Activated T-helper 9 cell treated with anti-CD3 and anti-CD28 coated beads, Interleukin-2, amount 50 U/mL, for 16 hours (primary cell): ENCODE measurements around the gene PLK5.

Experiments
- DNase-seq: peaks from one replicate; pipeline ENCODE4 v3.0.0-alpha.2; 2020; ENCODE audit warnings: low read depth

PLK5 gene

GRCh38 chr19:1555487-1556389 is 31.9 kb downstream of the PLK5 start:
- no peak for DNase-seq

- no peak for DNase-seq
Measured at GRCh38 chr19:1556390-1557070, 32.7 kb downstream of the PLK5 start.

- DNase-seq, result no peak
Measured at GRCh38 chr19:1558552-1558951, 34.7 kb downstream of the PLK5 start.

- DNase-seq, result no peak
Measured at GRCh38 chr19:1560286-1560882, 36.5 kb downstream of the PLK5 start.

GRCh38 chr19:1561236-1561842 is 37.5 kb downstream of the PLK5 start:
- no peak for DNase-seq

- no peak for DNase-seq
Measured at GRCh38 chr19:1563251-1563650, 39.4 kb downstream of the PLK5 start.

GRCh38 chr19:1566392-1567115 is 42.7 kb downstream of the PLK5 start:
- DNase-seq, result no peak

GRCh38 chr19:1567116-1567847 is 43.4 kb downstream of the PLK5 start:
- no peak for DNase-seq

GRCh38 chr19:1567848-1568227 is 44.0 kb downstream of the PLK5 start:
- no peak for DNase-seq

- DNase-seq, result peak; percentile 80
Measured at GRCh38 chr19:1568320-1569019, 44.6 kb downstream of the PLK5 start, which contains the start of gene MEX3D. Gene MEX3D (minus strand): TSS chr19:1568325. CDS start chr19:1568058, 267 bp downstream.

GRCh38 chr19:1569997-1570396 is 46.1 kb downstream of the PLK5 start:
- DNase-seq, result no peak

- DNase-seq, result no peak
Measured at GRCh38 chr19:1570836-1571235, 47.0 kb downstream of the PLK5 start.

- no peak for DNase-seq
Measured at GRCh38 chr19:1571358-1571757, 47.5 kb downstream of the PLK5 start.

- DNase-seq, result no peak
Measured at GRCh38 chr19:1572795-1573194, 48.9 kb downstream of the PLK5 start.

- no peak for DNase-seq
Measured at GRCh38 chr19:1574354-1575136, 50.7 kb downstream of the PLK5 start.

- DNase-seq, result no peak
Measured at GRCh38 chr19:1575323-1576241, 51.7 kb downstream of the PLK5 start.

- DNase-seq, result no peak
Measured at GRCh38 chr19:1576242-1577089, 52.6 kb downstream of the PLK5 start.
